ENCODE measurements around the gene SLC25A30.

DNA sequence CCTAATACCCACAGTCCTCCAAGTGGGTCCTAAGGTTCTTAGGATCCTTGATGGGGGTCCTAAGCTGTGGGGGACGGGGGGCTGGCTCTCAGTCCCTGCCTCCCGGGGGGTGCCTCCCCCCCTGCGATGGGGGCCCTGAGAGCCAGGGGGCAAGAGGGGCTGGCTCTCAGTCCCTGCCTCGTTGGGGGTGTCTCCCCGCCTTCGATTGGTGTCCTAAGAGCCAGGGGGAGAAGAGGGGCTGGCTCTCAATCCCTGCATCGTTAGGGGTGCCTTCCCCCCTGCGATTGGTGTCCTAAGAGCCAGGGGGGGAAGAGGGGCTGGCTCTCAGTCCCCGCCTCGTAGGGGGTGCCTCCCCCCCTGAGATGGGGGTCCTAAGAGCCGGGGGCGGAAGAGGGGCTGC lies 37.0 kb downstream of the SLC25A30 start:
- no peak for TF ChIP-seq EZH2 (IDR thresholded peaks at IDR 0.05)
- no peak for TF ChIP-seq POLR2AphosphoS5 (IDR thresholded peaks at IDR 0.05; ENCODE audit: borderline replicate concordance, low read depth, low read length)
